ENCODE results near the gene DDT.
"Not testable (repeated sequence)": the region's sequence is repeated elsewhere in the genome, so short reads cannot be mapped to it uniquely, and the experiment has no call there.

Gene DDT

DNA sequence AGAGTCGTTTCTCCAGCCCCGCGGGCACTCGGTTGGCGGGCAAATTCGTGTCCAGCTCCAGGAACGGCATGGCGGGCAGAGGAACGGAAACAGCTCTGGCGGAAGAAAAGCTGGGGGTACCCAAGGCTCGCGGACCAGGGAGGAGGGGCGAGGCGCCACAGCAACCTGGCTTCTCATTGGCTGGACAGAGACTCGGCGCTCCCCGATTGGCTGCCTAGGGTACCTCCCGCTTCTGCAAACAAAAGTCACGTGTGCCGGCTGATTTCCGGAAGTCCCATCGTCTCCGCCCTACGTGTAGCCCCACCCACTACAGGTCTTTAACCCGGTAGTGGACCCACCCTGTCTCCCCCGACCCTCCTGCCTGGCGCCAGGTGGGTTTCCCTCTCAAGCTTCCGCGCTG, at the start of gene DDT:
Gene DDT, minus strand, starts transcription at position 97 of the 400 bp plus-strand sequence. Its CDS starts 27 bp downstream, at position 70.
- not testable (repeated sequence) for H4K20me1 ChIP-seq (ENCODE audit: low read depth, low read length); H3K27me3 ChIP-seq (ENCODE audit: low read length); H3K4me2 ChIP-seq (ENCODE audit: low read depth, low read length, poor library complexity, severe bottlenecking); H3K4me3 ChIP-seq (ENCODE audit: insufficient read depth, low read length, poor library complexity, severe bottlenecking); H3K9me3 ChIP-seq (ENCODE audit: insufficient read depth, low read length); H3K9ac ChIP-seq (ENCODE audit: low read length); H3K9me2 ChIP-seq (replicated peaks; ENCODE audit: insufficient read depth, low read length); H3K27ac ChIP-seq (ENCODE audit: low read depth, low read length); H3K36me3 ChIP-seq (ENCODE audit: low read length); H3F3A ChIP-seq (ENCODE audit: insufficient read depth); H2AFZ ChIP-seq (ENCODE audit: low read depth, low read length, severe bottlenecking)
- H3K79me2 ChIP-seq (ENCODE audit: insufficient read depth, low read length), result peaks cover 13% of the 10 kb centered on the region

DNA sequence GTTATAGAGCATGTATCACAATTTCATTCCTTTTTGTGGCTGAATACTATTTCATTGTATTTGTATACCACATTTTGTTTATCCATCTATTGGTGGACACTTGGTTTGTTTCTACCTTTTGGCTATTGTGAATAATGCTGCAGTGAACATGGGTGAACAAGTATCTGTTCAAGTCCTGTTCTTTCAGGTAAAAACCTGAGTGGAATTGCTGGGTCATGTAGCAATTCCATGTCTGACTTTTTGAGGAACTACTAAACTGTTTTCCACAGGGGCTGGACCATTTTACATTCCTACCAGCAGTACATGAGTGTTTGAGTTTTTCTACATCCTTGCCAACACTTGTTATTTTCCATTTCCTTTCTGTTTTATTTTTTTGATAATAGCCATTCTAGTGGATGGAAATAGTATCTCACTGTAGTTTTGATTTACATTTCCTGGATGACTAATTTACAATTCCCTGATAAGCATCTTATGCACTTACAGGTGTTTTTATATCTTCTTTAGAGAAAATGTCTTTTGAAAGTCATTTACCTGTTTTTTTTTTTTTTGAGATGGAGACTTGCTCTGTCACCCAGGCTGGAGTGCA, 49.1 kb upstream of the DDT start:
- no peak for TF ChIP-seq EZH2phosphoT487 (conservative IDR thresholded peaks at IDR 0.05; ENCODE audit: low read length)
- TF ChIP-seq, protein P1, sequence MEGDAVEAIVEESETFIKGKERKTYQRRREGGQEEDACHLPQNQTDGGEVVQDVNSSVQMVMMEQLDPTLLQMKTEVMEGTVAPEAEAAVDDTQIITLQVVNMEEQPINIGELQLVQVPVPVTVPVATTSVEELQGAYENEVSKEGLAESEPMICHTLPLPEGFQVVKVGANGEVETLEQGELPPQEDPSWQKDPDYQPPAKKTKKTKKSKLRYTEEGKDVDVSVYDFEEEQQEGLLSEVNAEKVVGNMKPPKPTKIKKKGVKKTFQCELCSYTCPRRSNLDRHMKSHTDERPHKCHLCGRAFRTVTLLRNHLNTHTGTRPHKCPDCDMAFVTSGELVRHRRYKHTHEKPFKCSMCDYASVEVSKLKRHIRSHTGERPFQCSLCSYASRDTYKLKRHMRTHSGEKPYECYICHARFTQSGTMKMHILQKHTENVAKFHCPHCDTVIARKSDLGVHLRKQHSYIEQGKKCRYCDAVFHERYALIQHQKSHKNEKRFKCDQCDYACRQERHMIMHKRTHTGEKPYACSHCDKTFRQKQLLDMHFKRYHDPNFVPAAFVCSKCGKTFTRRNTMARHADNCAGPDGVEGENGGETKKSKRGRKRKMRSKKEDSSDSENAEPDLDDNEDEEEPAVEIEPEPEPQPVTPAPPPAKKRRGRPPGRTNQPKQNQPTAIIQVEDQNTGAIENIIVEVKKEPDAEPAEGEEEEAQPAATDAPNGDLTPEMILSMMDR (IDR thresholded peaks at IDR 0.05; ENCODE audit: insufficient read depth, low read length, poor library complexity, severe bottlenecking), result no peak
- Histone ChIP-seq H3K27ac (ENCODE audit: low read depth, low read length) (no peak overlapping the region), H2AFZ (ENCODE audit: low read depth, low read length, severe bottlenecking) (no peak overlapping the region), H3F3A (ENCODE audit: insufficient read depth) (no peaks in the 10 kb centered on the region), H3K9me3 (ENCODE audit: insufficient read depth, low read length) (no peaks in the 10 kb centered on the region), H4K20me1 (ENCODE audit: low read depth, low read length) (0 out of 2 replicates have a peak, but pooled peaks cover 3% of the 10 kb centered on the region), H3K27me3 (ENCODE audit: low read length) (no peaks in the 10 kb centered on the region), H3K4me2 (ENCODE audit: low read depth, low read length, poor library complexity, severe bottlenecking) (no peak overlapping the region), H3K79me2 (ENCODE audit: insufficient read depth, low read length) (peaks cover 25% of the 10 kb centered on the region; the same call in 1 of the 2 replicates), H3K4me3 (ENCODE audit: insufficient read depth, low read length, poor library complexity, severe bottlenecking) (no peak overlapping the region), H3K9ac (ENCODE audit: low read length) (no peak overlapping the region), H3K9me2 (replicated peaks; ENCODE audit: insufficient read depth, low read length) (no peaks in the 10 kb centered on the region), H3K36me3 (ENCODE audit: low read length) (no peaks in the 10 kb centered on the region)

DNA sequence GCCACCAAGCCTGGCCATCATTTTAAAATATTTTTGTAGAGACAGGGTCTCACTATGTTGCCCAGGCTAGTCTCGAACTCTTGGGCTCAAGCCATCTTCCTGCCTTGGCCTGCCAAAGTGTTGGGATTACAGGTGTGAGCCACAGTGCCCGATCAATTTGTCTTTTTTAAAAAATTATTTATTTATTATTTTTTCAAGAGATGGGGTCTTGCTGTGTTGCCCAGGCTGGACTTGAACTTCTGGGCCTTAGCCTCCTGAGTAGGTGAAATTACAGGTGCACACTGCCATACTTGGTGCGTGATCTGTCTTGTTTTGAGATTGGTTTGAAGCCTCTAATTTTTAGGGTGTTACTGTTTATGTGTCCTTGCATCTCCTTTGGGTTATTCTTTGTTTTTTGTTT, 47.1 kb upstream of the DDT start:
- Histone ChIP-seq H3K9me2 (replicated peaks; ENCODE audit: insufficient read depth, low read length) (no peaks in the 10 kb centered on the region), H3K79me2 (ENCODE audit: insufficient read depth, low read length) (peaks cover 31% of the 10 kb centered on the region)

DNA sequence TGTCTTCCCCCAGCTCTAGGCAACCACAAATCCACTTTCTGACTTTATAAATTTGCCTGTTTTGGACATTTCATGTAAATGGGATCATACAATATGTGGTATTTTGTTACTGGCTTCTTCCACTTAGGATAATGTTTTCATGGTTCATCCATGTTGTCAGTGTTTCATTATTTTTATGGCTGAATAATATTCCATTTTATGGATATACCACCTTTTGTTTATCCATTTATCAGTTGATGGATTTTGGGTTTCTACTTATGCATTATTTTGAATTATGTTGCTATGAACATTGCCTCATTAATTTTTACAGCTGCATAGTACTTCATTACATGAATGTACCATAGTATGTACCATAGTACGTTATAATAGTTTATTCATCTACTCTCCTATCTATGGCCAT, 41.9 kb upstream of the DDT start:
- Histone ChIP-seq H3K79me2 (ENCODE audit: insufficient read depth, low read length) (peaks cover 47% of the 10 kb centered on the region), H3K4me2 (ENCODE audit: low read depth, low read length, poor library complexity, severe bottlenecking) (no peak overlapping the region), H3K36me3 (ENCODE audit: low read length) (no peaks in the 10 kb centered on the region), H4K20me1 (ENCODE audit: low read depth, low read length) (no peaks in the 10 kb centered on the region), H3F3A (ENCODE audit: insufficient read depth) (peaks cover 8% of the 10 kb centered on the region), H2AFZ (ENCODE audit: low read depth, low read length, severe bottlenecking) (no peak overlapping the region), H3K9me2 (replicated peaks; ENCODE audit: insufficient read depth, low read length) (no peaks in the 10 kb centered on the region), H3K4me3 (ENCODE audit: insufficient read depth, low read length, poor library complexity, severe bottlenecking) (no peak overlapping the region), H3K27ac (ENCODE audit: low read depth, low read length) (no peak overlapping the region), H3K9me3 (ENCODE audit: insufficient read depth, low read length) (no peaks in the 10 kb centered on the region), H3K9ac (ENCODE audit: low read length) (no peak overlapping the region), H3K27me3 (ENCODE audit: low read length) (no peaks in the 10 kb centered on the region)
- TF ChIP-seq EZH2phosphoT487 (conservative IDR thresholded peaks at IDR 0.05; ENCODE audit: low read length), result no peak
- TF ChIP-seq, protein P1 (IDR thresholded peaks at IDR 0.05; ENCODE audit: insufficient read depth, low read length, poor library complexity, severe bottlenecking), result no peak

More for the DNA sequence above, 47.1 kb upstream of the DDT start:
- Histone ChIP-seq H3K27ac (ENCODE audit: low read depth, low read length) (no peak overlapping the region), H3F3A (ENCODE audit: insufficient read depth) (no peaks in the 10 kb centered on the region), H3K4me2 (ENCODE audit: low read depth, low read length, poor library complexity, severe bottlenecking) (no peak overlapping the region), H2AFZ (ENCODE audit: low read depth, low read length, severe bottlenecking) (no peak overlapping the region), H3K36me3 (ENCODE audit: low read length) (no peaks in the 10 kb centered on the region), H3K4me3 (ENCODE audit: insufficient read depth, low read length, poor library complexity, severe bottlenecking) (no peak overlapping the region), H3K27me3 (ENCODE audit: low read length) (no peaks in the 10 kb centered on the region), H3K9ac (ENCODE audit: low read length) (no peak overlapping the region), H4K20me1 (ENCODE audit: low read depth, low read length) (0 out of 2 replicates have a peak, but pooled peaks cover 3% of the 10 kb centered on the region), H3K9me3 (ENCODE audit: insufficient read depth, low read length) (no peaks in the 10 kb centered on the region)
- TF ChIP-seq EZH2phosphoT487 (conservative IDR thresholded peaks at IDR 0.05; ENCODE audit: low read length), result no peak
- TF ChIP-seq, protein P1 (IDR thresholded peaks at IDR 0.05; ENCODE audit: insufficient read depth, low read length, poor library complexity, severe bottlenecking), result no peak

Measured in SU-DHL-6 (cell line).